HG03135 (cell line): ENCODE data around the gene GLUD1.
A peak's percentile ranks its signal among the peaks of the same experiment; 100 is the strongest.
"Not testable (repeated sequence)": the region's sequence is repeated elsewhere in the genome, so short reads cannot be mapped to it uniquely, and the experiment has no call there.

Experiments
- ATAC-seq: cut with Tn5 transposase; IDR thresholded peaks from one replicate; pipeline ENCODE4 v1.9.1; 2021; ENCODE audit warnings: mild to moderate bottlenecking, moderate library complexity; ENCODE audit not compliant: unreplicated experiment

Gene GLUD1

GRCh38 chr10:87094373-87095235 is at the start of gene GLUD1, which contains the start of gene SHLD2:
Gene GLUD1 (minus strand): TSS chr10:87094843. CDS start chr10:87094769, 74 bp downstream.
Gene SHLD2 (plus strand): TSS chr10:87095206. CDS start chr10:87151355, 56,149 bp downstream.
- ATAC-seq, result peak; percentile 64

DNA sequence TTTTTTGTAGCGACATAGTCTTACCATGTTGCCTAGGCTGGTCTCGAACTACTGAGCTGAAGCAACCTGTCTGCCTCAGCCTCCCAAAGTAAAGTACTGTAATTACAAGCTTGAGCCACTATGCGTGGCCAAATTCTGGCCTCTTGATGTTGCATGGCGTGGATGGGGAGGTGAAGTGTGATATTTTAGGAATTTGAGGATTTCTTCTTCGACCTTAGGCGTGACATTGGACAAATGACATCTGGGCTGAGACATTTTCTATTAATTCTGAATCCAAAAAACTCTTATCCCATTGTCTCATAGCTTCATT is 48.4 kb upstream of the GLUD1 start:
- ATAC-seq, result not testable (repeated sequence)

DNA sequence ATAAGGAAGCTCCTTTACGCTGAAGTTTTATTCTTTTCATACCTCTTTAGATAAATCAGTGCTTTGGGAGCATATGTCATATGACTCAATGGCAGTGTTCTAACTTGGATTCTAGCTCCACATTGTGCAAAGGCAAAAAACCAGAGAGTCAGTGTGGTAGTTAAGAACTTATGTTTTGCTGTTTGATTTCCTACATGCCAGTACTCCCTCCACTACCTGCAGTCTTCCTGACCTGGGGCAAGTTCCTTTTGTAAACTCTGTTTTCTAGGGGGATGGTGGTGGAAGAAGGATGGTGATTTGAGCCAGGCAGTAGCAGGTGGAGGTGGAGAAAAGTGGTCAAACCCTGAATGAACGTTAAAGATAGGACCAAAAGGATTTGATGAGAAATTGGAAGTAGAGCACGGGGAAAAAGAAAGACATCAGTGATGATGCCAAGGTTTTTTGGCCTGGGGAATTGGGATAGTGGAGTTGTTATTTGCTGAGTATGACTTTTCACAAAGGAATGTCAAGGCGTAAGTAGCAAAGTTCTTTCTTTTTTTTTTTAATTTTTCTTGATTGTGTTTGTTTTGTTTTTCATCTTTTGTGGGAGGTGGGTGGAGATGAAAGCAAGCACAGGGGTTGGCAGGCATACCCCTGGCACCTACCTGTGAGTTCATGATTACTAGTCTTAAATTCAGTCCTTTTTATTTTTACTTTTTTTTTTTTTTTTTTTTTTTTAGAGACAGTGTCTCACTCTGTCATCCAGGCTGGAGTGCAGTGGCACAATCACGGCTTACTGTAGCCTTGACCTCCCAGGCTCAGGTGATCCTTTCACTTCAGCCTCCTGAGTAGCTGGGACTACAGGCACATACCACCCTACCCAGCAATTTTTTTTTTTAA is 47.8 kb upstream of the GLUD1 start:
- not testable (repeated sequence) for ATAC-seq

GRCh38 chr10:87137478-87137877 is 42.8 kb upstream of the GLUD1 start:
- ATAC-seq, result not testable (repeated sequence)

DNA sequence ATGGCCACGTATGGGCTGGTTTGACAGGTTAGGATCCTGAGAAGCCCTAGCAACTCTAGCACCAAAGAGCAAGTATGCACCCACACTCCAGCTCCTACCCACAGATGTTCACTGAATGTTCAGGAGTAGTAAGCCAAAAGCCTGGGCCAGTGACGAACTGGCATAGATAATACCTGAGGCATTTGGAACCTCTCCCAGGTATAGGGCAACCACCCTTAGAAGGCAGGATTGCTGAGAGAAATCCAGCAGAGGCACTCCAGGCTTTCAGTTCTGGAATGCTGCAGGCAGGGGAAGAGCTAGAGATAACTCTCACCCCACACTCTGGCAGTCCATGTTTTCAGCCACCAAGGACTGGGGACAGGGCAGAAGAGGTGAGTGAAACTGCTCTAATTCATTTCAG is 39.8 kb upstream of the GLUD1 start:
- ATAC-seq, result not testable (repeated sequence)

- ATAC-seq, result not testable (repeated sequence)
These were observed 39.3 kb upstream of the GLUD1 start for GRCh38 chr10:87133936-87134335.

DNA sequence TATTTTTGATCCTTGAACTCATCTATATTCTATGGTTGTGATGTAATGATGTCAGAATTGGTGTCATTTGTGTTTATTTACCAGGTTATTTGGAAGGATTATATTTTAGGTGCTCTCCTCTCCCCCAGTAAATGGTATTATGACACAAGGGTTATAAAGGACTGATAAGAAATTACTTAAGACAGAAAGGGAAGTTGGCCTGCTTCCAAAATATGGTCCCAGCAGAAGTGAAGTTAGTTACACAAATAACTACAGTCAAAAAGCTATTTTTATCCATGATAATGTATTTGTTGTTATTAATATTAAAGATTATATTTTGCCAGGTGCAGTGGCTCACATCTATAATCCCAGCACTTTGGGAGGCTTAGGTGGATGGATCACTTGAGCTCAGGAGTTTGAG is 37.5 kb upstream of the GLUD1 start:
- not testable (repeated sequence) for ATAC-seq

DNA sequence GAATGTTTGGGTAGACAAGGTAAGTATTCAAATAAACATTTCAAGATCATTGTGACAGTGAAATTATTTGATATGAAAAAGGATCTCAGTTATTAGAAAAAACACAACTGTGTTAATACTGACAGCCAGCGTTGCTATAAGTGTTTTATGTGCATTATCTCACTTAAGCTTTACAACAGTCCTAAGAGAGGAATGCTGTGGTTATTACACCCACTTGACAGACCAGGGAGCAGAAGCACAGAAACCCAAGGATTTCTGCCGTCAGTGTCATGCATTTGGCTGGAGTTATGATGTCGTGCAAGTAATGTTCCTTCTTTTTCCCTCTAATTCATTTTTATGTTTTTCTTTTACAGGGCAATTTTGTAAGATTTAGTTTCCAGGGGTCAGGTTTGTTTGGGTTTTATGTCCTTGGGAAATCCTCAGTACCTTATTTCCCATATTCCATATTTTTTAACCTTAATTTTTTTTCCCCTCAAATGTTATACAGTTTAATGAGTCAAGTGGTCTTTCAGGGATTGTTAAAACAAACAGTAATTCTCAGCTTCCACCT is 33.0 kb upstream of the GLUD1 start:
- ATAC-seq, result not testable (repeated sequence)

- ATAC-seq, result not testable (repeated sequence)
These were observed 32.4 kb upstream of the GLUD1 start for GRCh38 chr10:87127048-87127447.

GRCh38 chr10:87123351-87123750 is 28.7 kb upstream of the GLUD1 start:
- ATAC-seq, result not testable (repeated sequence)

DNA sequence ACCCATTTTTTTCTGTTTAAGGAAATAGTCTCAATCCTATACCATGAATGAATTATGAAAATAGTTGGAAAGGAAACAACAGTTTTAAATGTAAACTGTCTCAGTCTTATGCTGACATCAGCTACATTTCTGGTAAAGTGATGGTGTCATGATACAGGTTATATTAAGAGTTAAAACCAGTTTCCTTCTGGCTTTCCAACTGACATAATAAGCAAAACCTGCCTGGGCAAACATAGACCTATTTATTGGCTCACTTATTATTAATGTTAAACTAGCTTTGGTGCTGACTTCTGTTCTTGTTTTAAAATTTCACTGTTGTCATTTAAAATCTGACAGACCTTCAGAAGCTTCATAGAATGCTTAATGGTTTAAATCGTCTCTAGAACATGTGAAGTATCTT is 24.4 kb upstream of the GLUD1 start:
- ATAC-seq, result not testable (repeated sequence)

DNA sequence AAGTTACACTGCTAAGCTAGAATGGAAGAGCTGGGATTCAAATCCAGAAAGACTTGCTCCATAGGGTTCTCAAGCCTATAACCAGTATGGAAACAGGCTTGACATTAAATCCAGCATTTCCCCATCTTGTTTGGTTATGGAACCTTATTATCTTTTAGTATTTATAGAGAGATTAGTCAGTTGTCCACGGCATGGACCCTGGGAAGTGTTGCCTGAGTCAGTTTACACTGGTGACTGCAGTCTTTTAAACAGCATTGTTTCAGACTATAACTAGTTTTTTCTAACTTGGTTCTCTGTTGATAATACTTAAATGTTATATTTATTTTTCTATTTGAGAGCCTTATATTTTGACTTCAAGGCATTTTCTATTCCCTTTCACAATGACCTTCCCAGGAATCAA is 23.5 kb upstream of the GLUD1 start:
- not testable (repeated sequence) for ATAC-seq

- ATAC-seq, result no peak
These were observed 10.9 kb upstream of the GLUD1 start for GRCh38 chr10:87105446-87106124.

DNA sequence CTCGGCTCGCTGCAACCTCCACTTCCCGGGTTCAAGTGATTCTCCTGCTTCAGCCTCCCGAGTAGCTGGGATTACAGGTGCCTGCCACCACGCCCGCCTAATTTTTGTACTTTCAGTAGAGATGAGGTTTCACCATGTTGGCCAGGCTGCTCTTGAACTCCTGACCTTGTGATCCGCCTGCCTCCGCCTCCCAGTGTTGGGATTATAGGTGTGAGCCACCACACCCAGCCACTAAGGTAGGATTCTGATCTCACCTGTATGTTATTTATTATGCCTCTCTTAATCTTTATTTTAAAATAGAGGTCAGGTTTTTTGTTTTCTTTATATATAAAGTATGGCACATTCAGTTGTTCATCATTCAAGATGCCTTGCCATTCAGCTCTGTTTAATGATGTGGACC is 10.1 kb upstream of the GLUD1 start:
- not testable (repeated sequence) for ATAC-seq

- ATAC-seq, result no peak
These were observed 7.4 kb upstream of the GLUD1 start for GRCh38 chr10:87101996-87102395.

GRCh38 chr10:87095236-87095945 is 748 bp upstream of the GLUD1 start:
- peak; percentile 46 for ATAC-seq

- peak; percentile 33 for ATAC-seq
These were observed 841 bp downstream of the GLUD1 start for GRCh38 chr10:87093632-87094372.

- no peak for ATAC-seq
These were observed 1.6 kb downstream of the GLUD1 start for GRCh38 chr10:87092861-87093631.

DNA sequence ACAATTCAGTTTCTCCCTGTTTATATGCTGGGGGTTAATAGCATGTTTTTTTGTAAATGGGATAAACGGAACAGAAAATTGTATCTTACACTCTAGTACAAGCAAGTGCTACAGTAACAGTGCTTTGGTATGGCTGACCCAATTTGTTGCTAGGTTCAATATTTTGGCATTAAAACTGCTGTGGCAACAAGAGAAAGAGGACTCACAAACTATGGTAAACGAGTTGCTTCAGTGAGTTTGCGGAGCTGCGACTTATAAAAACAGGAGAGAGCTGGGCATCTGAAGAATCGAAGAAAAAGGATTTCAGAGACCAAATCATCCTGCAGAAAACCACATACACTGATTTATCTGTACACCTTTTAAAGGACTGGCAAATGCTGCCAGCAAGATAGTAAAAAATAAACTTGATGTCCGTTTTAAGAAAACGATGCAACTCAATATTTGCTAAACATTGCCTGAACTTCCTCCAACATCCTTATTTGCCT is 2.2 kb downstream of the GLUD1 start:
- no peak for ATAC-seq
